Esophagus squamous epithelium (tissue), 5 donors: ENCODE measurements around the gene ADH6. TPM values are rescaled to one million over a fixed set of nuclear protein-coding genes. Genes with fewer than 3 reads are reported as not detected.
A peak's percentile ranks its signal among the peaks of the same experiment; 100 is the strongest.

Experiments used
- DNase-seq: peaks from one replicate; lab custom pipeline; 2025; lab: John Stamatoyannopoulos, UW
- H3K27ac ChIP-seq, 4 donors: fragments of 200-600 bp; sonication (generic); one replicate each; pipeline ENCODE4 v1.5.1; 2016 to 2019; ENCODE audit warnings: mild to moderate bottlenecking in 1 of 4
- H3K27me3 ChIP-seq, 4 donors: fragments of 200-600 bp; sonication (generic); 1 replicate in 3 of 4; 2 replicates in 1 of 4; pipeline versions ENCODE4 v1.5.1 to v1.6.0; 2017 to 2021; ENCODE audit warnings: antibody characterized with exemption in 1 of 4
- H3K36me3 ChIP-seq, 3 donors: fragments of 200-600 bp; sonication (generic); one replicate each; pipeline ENCODE4 v1.5.1; 2016 to 2019
- H3K4me1 ChIP-seq, 3 donors: fragments of 200-600 bp; sonication (generic); one replicate each; pipeline ENCODE4 v1.5.1; 2017 to 2019
- H3K4me3 ChIP-seq, 4 donors: fragments of 200-600 bp; sonication (generic); 1 replicate in 3 of 4; 2 replicates in 1 of 4; pipeline ENCODE4 v1.5.1; 2016 to 2019; ENCODE audit warnings: mild to moderate bottlenecking in 2 of 4, moderate library complexity in 1 of 4
- H3K9me3 ChIP-seq, 3 donors: fragments of 200-600 bp; sonication (generic); one replicate each; pipeline ENCODE4 v1.5.1; 2016 to 2019
- POLR2A ChIP-seq, 4 donors: fragments of 450-650 bp; IDR thresholded peaks; one replicate each; pipeline ENCODE4 v1.6.1; 2017; ENCODE audit warnings: antibody characterized with exemption in 4 of 4, mild to moderate bottlenecking in 4 of 4, moderate library complexity in 3 of 4
- WGBS, 2 donors: methylation state at CpG; one replicate each; pipeline ENCODE4 v1.1.5; 2018; 5-methylcytosine and 5-hydroxymethylcytosine counted together
- intact Hi-C: fragments of 100-400 bp; cut with DNase I; formaldehyde crosslinking; loops from one replicate; pipeline ENCODE4 v1.15.0; 2022
- total RNA-seq, 4 donors: library from RNA; depleted of rRNA; stranded (reverse); fragments of >200 nt; gene quantifications; one replicate each; pipeline ENCODE4 v1.1.0, GENCODE V29; 2016
- TF ChIP-seq, protein P1 (sequence below), 6 experiments: fragments of 450-650 bp in 4 of 6; fragments of 200-600 bp in 2 of 6; sonication (generic) in 2 of 6; IDR thresholded peaks; one replicate each; pipeline ENCODE4 v1.5.1; 2016 to 2019; ENCODE audit warnings: antibody characterized with exemption in 6 of 6, mild to moderate bottlenecking in 4 of 6, moderate library complexity in 4 of 6
- donor health status: DM: yes; HTN: yes; CAD: no.

ADH6 gene
- total RNA-seq, 4 donors from 2014 or later, result not detected

DNA sequence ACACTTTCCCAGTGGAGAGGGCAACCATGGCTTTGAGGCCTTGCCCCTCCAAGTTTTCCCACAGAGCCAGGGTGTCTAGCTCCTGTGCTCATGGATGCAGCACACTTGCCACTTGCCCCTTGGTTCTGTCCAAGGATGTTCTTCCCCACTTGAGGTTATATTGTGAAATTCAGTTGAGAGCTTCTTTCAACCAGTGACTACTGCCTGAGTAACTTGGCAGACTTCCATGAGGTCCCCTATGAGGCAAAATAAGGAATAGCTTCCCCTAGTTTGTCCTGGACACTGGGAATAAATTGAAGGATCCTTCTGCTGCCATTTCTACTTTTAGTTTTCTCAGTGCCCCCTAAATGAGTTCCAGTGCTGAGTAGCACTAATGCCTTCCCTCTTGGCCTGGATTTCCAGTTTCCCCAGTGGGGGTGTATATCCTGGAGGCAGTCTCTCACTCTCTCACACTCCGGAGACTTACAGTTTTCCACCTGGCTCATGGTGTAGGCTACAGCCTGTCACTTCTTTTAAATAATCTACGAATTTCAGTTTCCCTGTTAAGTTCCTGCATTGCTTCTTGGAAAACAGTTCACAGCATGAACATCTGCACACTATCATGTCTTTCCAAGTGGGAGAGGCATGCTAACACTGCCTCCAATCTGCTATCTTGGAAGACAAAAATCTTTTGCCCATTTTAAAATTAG lies 38.5 kb downstream of the ADH6 start:
- Histone ChIP-seq H3K9me3 (peaks cover 0 to 9% (median 0%) of the 10 kb centered on the region in 3 donors), H3K27ac (peak overlapping the region in 1 of 4 donors; percentile 63), H3K4me3 (no peak overlapping the region), H3K27me3 (no peaks in the 10 kb centered on the region), H3K4me1 (peaks cover 0 to 6% (median 0%) of the 10 kb centered on the region in 3 donors), H3K36me3 (peaks cover 0 to 5% (median 0%) of the 10 kb centered on the region in 3 donors)
- intact Hi-C loops, result no loop called here
- TF ChIP-seq, protein P1, sequence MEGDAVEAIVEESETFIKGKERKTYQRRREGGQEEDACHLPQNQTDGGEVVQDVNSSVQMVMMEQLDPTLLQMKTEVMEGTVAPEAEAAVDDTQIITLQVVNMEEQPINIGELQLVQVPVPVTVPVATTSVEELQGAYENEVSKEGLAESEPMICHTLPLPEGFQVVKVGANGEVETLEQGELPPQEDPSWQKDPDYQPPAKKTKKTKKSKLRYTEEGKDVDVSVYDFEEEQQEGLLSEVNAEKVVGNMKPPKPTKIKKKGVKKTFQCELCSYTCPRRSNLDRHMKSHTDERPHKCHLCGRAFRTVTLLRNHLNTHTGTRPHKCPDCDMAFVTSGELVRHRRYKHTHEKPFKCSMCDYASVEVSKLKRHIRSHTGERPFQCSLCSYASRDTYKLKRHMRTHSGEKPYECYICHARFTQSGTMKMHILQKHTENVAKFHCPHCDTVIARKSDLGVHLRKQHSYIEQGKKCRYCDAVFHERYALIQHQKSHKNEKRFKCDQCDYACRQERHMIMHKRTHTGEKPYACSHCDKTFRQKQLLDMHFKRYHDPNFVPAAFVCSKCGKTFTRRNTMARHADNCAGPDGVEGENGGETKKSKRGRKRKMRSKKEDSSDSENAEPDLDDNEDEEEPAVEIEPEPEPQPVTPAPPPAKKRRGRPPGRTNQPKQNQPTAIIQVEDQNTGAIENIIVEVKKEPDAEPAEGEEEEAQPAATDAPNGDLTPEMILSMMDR (IDR thresholded peaks at IDR 0.05), result no peak
- TF ChIP-seq POLR2A (IDR thresholded peaks at IDR 0.05), result no peak
- DNase-seq, result no peak
- WGBS, 2 donors, result 38 to 59% methylated on average over 2 of the region's 2 CpGs

DNA sequence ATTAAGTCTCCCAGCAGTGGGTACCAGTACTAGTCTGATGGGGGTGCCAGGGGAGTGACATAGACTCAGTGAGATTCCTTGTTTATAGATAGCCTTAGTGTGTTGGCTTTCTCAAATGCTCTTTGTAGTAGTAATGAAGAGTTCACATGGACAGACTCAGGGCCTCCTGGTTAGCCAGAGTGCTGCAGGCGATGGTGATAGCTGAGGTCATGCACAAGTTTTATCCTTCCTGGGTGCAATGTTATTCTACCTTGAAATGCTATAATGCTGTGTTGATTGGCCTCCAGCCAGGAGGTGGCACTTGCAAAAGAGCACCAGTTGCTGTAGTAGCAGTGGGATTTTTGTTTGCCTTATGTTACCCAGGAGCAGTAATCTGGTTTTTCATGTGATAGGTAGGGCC lies 39.4 kb downstream of the ADH6 start:
- H3K4me3 ChIP-seq, result no peak overlapping the region
- H3K27me3 ChIP-seq, result no peaks in the 10 kb centered on the region
- intact Hi-C loops, result no loop called here
- H3K36me3 ChIP-seq, result peaks cover 0 to 5% (median 0%) of the 10 kb centered on the region in 3 donors
- TF ChIP-seq POLR2A (IDR thresholded peaks at IDR 0.05), result no peak
- TF ChIP-seq, protein P1 (IDR thresholded peaks at IDR 0.05), result no peak
- no peak for DNase-seq
- 86 to 92% methylated on average over 1 of the region's 1 CpG for WGBS, 2 donors
- H3K27ac ChIP-seq, result no peak overlapping the region
- H3K4me1 ChIP-seq, result peaks cover 0 to 6% (median 0%) of the 10 kb centered on the region in 3 donors
- H3K9me3 ChIP-seq, result peaks cover 0 to 9% (median 0%) of the 10 kb centered on the region in 3 donors

DNA sequence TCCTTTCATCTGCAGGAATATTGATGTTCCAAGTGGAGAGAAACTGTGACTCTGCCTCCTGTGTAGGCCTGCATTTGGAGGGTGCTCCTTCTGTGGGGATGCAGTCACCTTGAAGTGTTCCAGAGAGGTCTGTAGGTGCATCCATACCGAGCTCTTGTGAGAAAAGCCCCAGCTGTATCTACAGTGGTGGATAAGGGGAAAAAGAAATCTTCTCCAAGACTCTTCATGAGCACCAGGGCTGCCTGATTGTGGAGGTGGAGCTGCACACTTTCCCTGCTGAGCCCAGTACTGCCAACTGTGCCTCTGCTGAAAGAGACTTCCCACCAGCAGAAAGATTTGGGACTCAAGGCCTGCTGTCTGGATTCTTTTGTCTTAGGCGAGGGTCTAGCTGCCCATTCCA lies 39.9 kb downstream of the ADH6 start:
- peaks cover 0 to 6% (median 0%) of the 10 kb centered on the region in 3 donors for H3K4me1 ChIP-seq
- no peaks in the 10 kb centered on the region for H3K27me3 ChIP-seq
- no peak for DNase-seq
- TF ChIP-seq, protein P1 (IDR thresholded peaks at IDR 0.05), result no peak
- TF ChIP-seq POLR2A (IDR thresholded peaks at IDR 0.05), result no peak
- intact Hi-C loops, result no loop called here
- no peak overlapping the region for H3K4me3 ChIP-seq
- H3K27ac ChIP-seq, result no peak overlapping the region
- peaks cover 0 to 5% (median 0%) of the 10 kb centered on the region in 3 donors for H3K36me3 ChIP-seq
- peaks cover 0 to 9% (median 0%) of the 10 kb centered on the region in 3 donors for H3K9me3 ChIP-seq
- WGBS, 2 donors, result 100% methylated on average over 1 of the region's 2 CpGs

DNA sequence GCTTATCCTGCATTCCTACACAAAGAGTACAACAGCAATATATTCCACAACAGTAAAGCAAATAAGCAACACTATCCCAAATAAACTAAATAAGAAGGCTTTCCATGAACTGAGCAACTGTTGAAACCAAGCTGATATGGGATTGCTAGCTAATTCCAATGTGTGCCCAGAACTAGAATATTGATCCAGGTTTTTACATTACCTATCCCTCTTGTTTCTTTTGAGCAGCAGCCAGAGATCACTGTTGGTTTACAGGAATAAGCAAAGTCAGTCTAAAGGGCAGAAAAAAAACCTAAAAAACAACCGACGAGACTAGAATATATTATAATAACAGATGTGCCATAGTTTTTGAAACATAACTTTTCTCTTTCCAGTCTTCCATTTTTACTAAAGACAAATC lies 52.5 kb downstream of the ADH6 start:
- DNase-seq, result no peak
- H3K4me1 ChIP-seq, result no peaks in the 10 kb centered on the region
- H3K4me3 ChIP-seq, result no peak overlapping the region
- intact Hi-C loops, result no loop called here
- peaks cover 0 to 6% (median 0%) of the 10 kb centered on the region in 3 donors for H3K36me3 ChIP-seq
- TF ChIP-seq, protein P1 (IDR thresholded peaks at IDR 0.05), result no peak
- no peak for TF ChIP-seq POLR2A (IDR thresholded peaks at IDR 0.05)
- 43 to 89% methylated on average over 2 of the region's 2 CpGs for WGBS, 2 donors
- H3K27me3 ChIP-seq, result no peaks in the 10 kb centered on the region
- no peak overlapping the region for H3K27ac ChIP-seq
- no peaks in the 10 kb centered on the region for H3K9me3 ChIP-seq

DNA sequence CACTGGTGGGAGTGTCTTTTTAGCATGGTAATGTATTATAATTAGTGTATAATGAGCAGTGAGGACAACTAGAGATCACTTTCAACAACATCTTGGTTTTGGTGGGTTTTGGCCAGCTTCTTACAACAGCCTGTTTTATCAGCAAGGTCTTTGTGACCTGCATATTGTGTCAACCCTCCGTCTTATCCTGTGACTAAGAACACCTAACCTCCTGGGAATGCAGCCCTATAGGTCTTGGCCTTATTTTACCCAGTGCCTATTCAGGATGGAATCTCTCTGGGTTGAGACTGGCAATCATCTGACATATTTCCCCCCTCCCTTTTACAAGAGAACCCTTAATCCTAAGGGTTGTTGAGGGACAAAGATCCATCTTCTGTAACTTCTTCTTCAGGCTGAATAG lies 53.1 kb downstream of the ADH6 start:
- Histone ChIP-seq H3K9me3 (no peaks in the 10 kb centered on the region), H3K27ac (no peak overlapping the region), H3K36me3 (peaks cover 0 to 7% (median 0%) of the 10 kb centered on the region in 3 donors), H3K27me3 (no peaks in the 10 kb centered on the region), H3K4me3 (no peak overlapping the region), H3K4me1 (no peaks in the 10 kb centered on the region)
- DNase-seq, result no peak
- TF ChIP-seq POLR2A (IDR thresholded peaks at IDR 0.05), result no peak
- TF ChIP-seq, protein P1 (IDR thresholded peaks at IDR 0.05), result no peak
- WGBS, 2 donors, result 82% methylated on average over 1 of the region's 1 CpG
- intact Hi-C loops, result no loop called here
